ENCODE measurements around the gene ERAS.

DNA sequence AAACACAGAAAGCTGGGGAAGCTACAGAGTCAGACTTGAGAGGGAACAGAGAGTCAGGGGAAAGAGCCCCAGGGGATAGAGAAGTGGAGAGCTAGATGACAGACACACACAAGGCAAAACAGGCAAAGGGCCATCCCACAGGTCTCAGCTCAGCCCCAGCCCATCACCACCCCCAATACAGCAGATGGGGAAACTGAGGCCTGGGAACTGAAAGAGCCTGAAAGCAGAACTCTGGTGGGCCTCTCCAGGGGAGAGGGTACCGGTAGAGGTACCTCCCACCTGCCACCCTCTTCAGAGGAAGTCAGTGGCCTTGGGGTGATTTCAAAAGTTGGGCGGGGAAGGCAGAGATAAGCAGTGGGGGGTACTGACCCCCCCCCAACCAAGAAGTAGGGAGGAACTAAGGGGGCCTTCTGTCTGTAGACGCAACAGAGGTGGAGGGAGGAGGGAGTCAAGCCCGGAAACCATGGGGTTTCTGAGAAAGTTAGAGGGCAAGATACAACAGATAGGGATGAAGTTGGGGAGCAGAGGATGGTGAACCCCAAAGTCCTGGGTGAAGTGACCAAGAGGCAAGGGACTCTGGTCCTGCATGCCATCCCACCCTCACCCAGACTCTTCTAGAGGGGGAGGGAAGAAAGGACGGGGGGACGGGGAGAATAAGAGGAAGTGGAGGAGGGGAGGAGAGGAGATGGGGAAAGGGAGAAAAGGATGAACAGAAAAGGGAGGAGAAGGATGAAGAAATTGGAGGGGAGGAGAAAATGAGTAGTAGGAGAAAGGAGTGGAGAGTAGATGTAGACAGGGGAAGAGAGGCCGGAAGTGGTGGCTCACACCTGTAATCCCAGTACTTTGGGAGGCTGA, 36.7 kb upstream of the ERAS start:
- TF ChIP-seq, protein P1, sequence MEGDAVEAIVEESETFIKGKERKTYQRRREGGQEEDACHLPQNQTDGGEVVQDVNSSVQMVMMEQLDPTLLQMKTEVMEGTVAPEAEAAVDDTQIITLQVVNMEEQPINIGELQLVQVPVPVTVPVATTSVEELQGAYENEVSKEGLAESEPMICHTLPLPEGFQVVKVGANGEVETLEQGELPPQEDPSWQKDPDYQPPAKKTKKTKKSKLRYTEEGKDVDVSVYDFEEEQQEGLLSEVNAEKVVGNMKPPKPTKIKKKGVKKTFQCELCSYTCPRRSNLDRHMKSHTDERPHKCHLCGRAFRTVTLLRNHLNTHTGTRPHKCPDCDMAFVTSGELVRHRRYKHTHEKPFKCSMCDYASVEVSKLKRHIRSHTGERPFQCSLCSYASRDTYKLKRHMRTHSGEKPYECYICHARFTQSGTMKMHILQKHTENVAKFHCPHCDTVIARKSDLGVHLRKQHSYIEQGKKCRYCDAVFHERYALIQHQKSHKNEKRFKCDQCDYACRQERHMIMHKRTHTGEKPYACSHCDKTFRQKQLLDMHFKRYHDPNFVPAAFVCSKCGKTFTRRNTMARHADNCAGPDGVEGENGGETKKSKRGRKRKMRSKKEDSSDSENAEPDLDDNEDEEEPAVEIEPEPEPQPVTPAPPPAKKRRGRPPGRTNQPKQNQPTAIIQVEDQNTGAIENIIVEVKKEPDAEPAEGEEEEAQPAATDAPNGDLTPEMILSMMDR (IDR thresholded peaks at IDR 0.05): no peak
- TF ChIP-seq POLR2A (IDR thresholded peaks at IDR 0.05): no peak
